ENCODE results near the gene WDFY2. TPM values are rescaled to one million over a fixed set of nuclear protein-coding genes. Genes with fewer than 3 reads are reported as not detected.

WDFY2 gene
- total and polyA plus RNA-seq, 7 donors = 0.66 to 5.3 (median 1.7) TPM

DNA sequence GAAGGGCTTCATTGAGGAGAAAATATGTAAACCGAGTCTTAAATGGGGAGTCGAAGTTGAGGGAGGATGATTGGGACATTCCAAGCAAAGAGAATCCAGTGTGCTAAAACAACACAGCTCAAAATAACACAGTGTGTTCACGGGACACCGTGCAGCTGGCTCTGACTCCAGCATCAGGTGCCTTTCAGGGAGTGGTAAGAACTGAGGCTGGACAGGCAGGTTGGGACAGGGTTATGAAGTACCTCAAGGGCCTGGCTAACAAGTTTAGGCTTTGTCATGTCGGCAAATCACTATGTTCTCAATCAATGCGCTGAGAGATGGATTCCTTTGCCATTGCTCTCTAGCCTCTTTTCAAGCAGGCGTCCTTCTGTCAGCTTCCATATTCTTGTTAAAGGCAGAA is 27.5 kb upstream of the WDFY2 start:
- DNase-seq (no peak), ATAC-seq (no peak)
- H3K36me3 ChIP-seq (ENCODE audit: insufficient read depth in 1 of 2, low read depth in 1 of 2) = no peaks in the 10 kb centered on the region
- intact Hi-C loops (cut with DNase I) = no loop called here
- H3K4me1 ChIP-seq = no peaks in the 10 kb centered on the region
- H3K4me3 ChIP-seq = no peak overlapping the region
- TF ChIP-seq, protein P1, sequence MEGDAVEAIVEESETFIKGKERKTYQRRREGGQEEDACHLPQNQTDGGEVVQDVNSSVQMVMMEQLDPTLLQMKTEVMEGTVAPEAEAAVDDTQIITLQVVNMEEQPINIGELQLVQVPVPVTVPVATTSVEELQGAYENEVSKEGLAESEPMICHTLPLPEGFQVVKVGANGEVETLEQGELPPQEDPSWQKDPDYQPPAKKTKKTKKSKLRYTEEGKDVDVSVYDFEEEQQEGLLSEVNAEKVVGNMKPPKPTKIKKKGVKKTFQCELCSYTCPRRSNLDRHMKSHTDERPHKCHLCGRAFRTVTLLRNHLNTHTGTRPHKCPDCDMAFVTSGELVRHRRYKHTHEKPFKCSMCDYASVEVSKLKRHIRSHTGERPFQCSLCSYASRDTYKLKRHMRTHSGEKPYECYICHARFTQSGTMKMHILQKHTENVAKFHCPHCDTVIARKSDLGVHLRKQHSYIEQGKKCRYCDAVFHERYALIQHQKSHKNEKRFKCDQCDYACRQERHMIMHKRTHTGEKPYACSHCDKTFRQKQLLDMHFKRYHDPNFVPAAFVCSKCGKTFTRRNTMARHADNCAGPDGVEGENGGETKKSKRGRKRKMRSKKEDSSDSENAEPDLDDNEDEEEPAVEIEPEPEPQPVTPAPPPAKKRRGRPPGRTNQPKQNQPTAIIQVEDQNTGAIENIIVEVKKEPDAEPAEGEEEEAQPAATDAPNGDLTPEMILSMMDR (IDR thresholded peaks at IDR 0.05) = no peak
- H3K27ac ChIP-seq = no peak overlapping the region
- H3K27me3 ChIP-seq (ENCODE audit: insufficient read depth in 3 of 3, low read length in 2 of 3) = no peaks in the 10 kb centered on the region
- no peaks in the 10 kb centered on the region for H3K9me3 ChIP-seq
- WGBS, 3 donors = 71 to 79% (median 78%) methylated on average over 7 of the region's 7 CpGs

DNA sequence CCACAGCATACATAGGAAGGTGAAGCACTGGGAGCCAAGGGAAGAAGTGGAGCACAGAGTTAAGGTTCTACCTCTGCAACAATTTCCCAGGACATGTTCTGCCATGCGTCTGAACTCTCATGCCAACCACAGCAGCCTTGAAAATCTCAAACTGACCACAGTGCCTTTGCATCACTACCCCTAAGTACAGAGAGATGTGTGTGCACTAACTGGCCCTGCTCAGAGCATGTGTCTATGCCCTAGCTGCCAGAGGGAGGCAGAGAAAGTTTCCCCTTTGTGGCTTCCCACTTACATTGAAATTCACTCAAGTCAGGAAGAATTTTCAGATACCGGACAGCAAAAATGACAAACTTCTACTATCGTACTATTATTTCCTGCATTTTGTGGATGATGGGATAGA is 26.8 kb upstream of the WDFY2 start:
- TF ChIP-seq, protein P1 (IDR thresholded peaks at IDR 0.05) = no peak
- Histone ChIP-seq H3K36me3 (ENCODE audit: insufficient read depth in 1 of 2, low read depth in 1 of 2) (no peaks in the 10 kb centered on the region), H3K27ac (no peak overlapping the region), H3K27me3 (ENCODE audit: insufficient read depth in 3 of 3, low read length in 2 of 3) (no peaks in the 10 kb centered on the region), H3K9me3 (no peaks in the 10 kb centered on the region), H3K4me1 (no peaks in the 10 kb centered on the region), H3K4me3 (no peak overlapping the region)
- ATAC-seq (no peak), DNase-seq (no peak)
- WGBS, 3 donors = 90 to 96% (median 91%) methylated on average over 3 of the region's 3 CpGs
- intact Hi-C loops (cut with DNase I) = no loop called here

DNA sequence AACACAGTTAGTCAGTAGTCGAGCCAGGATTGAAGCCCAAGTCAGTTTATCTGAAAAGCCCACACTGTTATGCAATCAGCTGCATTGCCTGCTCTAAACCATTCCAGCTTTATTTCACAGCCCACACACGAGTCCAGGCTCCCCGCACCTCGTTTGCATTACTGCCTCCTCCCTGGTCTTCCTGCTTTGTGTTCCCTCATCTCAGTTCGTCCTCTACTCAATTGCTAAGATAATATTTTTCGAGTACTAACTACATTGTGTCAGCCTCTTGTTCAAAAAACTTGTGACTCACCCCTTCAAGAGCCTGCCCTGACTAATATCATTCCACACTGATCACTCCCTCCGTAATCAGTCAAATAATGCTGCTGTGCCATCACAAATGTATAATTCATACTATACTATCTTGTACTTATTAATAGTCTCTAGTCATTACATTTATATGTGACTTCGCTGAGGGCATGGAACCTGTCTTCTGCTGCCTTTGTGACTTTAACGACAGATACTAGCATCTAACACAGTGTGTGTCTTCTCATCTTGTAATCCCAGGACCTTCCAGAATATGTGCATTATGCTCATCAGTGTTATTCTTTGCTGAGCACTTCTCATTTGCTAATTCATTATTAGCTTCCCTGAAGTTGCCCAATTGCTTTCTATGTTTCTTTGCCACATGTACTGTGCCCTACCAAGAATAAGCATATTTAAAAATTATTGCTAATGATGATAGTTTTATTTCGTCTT is 26.2 kb upstream of the WDFY2 start:
- WGBS, 3 donors = 61 to 72% (median 63%) methylated on average over 10 of the region's 10 CpGs
- Histone ChIP-seq H3K27me3 (ENCODE audit: insufficient read depth in 3 of 3, low read length in 2 of 3) (no peaks in the 10 kb centered on the region), H3K27ac (no peak overlapping the region), H3K4me1 (no peaks in the 10 kb centered on the region), H3K9me3 (no peaks in the 10 kb centered on the region), H3K36me3 (ENCODE audit: insufficient read depth in 1 of 2, low read depth in 1 of 2) (no peaks in the 10 kb centered on the region), H3K4me3 (no peak overlapping the region)
- TF ChIP-seq, protein P1 (IDR thresholded peaks at IDR 0.05) = no peak
- DNase-seq = no peak
- intact Hi-C loops (cut with DNase I) = no loop called here
- ATAC-seq = no peak

DNA sequence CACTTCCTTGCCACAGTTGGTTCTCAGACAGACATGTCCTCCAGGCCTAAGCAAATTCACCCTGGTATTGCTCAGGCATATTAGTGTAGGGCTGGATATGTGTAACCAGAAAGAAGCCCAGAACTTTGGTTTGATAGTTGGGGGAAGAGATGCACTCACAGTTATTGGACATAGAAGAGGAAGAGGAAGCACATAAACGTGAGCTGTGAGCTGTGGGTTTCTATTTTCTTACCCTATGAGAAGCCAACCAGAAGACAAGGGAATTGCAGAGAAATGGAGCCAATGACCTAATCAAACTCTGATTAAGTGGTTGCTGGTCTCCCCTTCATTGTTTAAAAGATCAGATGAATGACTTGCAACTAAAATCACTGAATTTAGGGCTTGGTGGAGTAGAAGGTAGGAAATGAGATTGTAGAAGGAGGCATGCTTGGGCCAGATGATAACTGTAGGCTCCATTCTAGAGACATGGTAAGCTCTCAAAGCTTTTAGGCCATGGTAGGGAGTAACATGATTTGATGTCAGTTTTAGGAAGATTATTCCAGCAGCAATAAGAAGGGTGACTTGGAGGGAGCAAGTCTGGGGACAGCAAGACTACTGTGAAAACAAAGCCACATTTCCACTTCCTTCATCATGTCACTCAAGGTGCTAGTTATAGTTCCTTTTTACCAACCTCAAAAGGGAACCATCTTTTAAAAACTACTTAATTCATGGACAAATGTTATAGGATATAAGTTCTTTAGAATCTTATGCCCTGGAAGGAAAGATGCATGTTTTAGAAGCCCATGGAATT is 24.1 kb upstream of the WDFY2 start:
- Histone ChIP-seq H3K36me3 (ENCODE audit: insufficient read depth in 1 of 2, low read depth in 1 of 2) (no peaks in the 10 kb centered on the region), H3K27me3 (ENCODE audit: insufficient read depth in 3 of 3, low read length in 2 of 3) (no peaks in the 10 kb centered on the region), H3K4me3 (no peak overlapping the region), H3K27ac (no peak overlapping the region), H3K4me1 (no peaks in the 10 kb centered on the region), H3K9me3 (no peaks in the 10 kb centered on the region)
- TF ChIP-seq, protein P1 (IDR thresholded peaks at IDR 0.05) = no peak
- DNase-seq (no peak), ATAC-seq (no peak)
- WGBS, 3 donors = 62 to 64% (median 62%) methylated on average over 1 of the region's 1 CpG
- intact Hi-C loops (cut with DNase I) = no loop called here

Data from psoas muscle (tissue), 8 donors.